ENCODE results near the gene AKNA.
A peak's percentile ranks its signal among the peaks of the same experiment; 100 is the strongest.

AKNA gene

DNA sequence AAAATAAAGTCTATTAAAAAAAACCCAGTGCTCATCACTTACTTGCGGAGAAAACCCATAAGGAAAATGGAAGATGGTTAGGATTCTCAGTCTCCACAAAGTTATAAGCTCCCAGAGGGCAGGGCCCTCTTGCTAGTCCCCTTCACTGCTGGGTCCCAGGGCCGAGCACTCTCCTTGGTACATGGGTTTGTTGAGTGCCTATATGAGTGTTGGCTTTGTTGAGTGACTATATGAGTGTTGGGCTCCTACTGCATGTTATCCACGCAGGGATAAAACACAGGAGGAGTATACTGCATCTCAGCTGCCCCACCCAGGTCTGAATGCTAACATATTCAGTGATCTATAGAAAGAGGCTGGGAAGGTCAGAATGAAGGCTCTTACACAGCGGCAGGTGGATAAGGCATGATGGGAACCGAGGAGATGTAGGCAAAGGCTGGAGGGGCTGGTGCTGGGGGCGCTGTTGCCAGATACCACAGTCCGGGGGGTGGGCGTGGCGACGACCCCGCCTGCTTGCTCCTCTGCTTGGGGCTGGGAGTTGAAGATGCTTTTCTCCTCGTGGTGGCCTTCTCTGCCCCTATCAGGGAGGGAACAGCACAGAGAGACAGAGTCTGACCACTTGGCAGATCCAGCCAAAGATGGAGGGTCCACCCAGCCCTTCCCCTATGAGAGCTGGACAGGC, 46.5 kb downstream of the AKNA start:
- no peak for DNase-seq (ENCODE audit: low spot score)
- Histone ChIP-seq H3K27ac (no peak overlapping the region), H3K4me3 (no peak overlapping the region)
- TF ChIP-seq, protein P1, sequence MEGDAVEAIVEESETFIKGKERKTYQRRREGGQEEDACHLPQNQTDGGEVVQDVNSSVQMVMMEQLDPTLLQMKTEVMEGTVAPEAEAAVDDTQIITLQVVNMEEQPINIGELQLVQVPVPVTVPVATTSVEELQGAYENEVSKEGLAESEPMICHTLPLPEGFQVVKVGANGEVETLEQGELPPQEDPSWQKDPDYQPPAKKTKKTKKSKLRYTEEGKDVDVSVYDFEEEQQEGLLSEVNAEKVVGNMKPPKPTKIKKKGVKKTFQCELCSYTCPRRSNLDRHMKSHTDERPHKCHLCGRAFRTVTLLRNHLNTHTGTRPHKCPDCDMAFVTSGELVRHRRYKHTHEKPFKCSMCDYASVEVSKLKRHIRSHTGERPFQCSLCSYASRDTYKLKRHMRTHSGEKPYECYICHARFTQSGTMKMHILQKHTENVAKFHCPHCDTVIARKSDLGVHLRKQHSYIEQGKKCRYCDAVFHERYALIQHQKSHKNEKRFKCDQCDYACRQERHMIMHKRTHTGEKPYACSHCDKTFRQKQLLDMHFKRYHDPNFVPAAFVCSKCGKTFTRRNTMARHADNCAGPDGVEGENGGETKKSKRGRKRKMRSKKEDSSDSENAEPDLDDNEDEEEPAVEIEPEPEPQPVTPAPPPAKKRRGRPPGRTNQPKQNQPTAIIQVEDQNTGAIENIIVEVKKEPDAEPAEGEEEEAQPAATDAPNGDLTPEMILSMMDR (IDR thresholded peaks at IDR 0.05): no peak

DNA sequence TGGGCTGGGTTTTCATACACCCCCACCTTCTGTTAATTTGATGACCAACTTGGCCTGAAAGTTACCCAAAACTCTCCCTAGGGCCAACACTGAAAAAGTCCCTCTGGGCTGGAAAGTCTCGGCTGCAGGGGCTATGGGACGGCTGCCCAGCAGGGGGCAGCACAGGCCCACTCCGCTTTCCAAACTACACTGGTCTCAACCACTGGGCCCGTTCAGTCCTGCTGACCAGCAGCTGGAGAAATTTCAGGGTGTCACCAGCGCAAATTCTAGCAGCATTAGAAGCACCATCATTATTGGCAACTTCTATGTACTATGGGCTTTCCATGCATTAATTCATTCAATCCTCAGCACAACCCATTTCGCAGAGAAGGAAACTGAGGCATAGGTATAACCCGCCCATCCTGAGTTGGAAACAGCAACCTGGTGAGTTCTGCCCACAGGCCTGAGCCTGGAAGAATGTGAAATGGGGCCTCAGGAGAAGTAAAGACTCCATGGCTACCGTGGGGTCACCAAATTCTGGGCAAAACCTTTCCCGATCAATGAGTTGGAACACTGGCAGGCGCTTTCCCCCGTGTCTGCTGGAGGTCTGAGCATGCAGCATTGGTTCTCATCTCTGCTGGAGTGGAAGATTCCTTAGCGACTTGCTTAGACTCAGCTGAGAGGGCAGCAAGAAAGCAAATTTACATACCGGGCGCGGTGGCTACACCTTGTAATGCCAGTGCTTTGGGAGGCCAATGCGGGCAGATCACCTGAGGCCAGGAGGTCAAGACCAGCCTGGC, 48.5 kb downstream of the AKNA start:
- TF ChIP-seq, protein P1 (IDR thresholded peaks at IDR 0.05): peak; percentile 77
- no peak for DNase-seq (ENCODE audit: low spot score)
- Histone ChIP-seq H3K4me3 (no peak overlapping the region), H3K27ac (no peak overlapping the region)

DNA sequence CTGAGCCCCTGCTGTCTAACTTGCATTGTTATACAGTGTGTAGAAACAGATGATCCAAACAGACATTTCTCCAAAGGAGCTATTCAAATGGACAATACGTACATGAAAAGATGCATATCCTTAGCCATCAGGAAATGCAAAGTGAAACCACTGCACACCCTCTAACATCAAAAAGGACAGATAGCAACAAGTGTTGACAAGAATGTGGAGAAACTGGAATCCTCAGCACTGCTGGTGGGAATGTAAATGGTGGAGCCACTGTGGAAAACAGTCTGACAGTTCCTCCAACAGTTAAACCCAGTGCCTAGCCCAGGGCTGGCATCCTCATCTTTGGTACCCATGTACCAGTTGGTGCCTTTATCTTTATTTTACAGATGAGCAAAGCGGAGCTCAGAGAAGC, 49.6 kb downstream of the AKNA start:
- Histone ChIP-seq H3K4me3 (no peak overlapping the region), H3K27ac (no peak overlapping the region)
- TF ChIP-seq, protein P1 (IDR thresholded peaks at IDR 0.05): no peak
- DNase-seq (ENCODE audit: low spot score): no peak

DNA sequence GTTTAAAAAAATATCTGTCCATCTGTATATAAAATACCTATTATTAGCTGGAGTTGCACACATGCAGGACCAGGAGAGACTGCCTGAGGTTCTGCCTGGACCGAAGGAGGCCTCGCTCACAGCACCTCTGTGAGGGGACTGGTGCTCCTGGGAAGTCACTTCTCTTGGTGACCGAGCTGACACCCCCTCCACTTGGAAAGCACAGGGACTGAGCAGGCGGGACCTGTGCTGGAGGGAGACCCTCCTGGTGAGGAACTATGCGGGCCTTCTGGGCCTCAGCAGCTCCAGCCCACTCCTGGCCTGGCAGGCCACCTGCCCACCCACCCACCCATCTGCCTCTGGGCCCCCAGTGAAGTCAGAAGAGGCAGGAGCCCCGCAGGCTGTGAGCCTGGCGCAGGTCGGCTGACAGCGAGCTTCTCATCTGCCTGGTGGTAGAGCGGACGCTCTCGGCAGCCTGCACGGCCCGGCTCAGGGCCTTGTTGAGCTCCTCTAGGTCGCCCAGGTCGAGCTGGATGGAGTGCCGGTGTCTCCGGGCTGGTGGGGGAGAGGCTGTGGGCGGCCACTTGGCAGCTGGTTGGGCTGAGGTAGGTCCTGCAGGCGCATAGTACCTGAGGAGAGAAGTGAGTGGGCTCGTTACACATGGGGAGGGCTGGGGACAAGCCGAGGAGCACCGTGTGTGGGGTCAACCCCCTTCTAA, 50.9 kb downstream of the AKNA start:
- TF ChIP-seq, protein P1 (IDR thresholded peaks at IDR 0.05): no peak
- DNase-seq (ENCODE audit: low spot score): no peak

DNA sequence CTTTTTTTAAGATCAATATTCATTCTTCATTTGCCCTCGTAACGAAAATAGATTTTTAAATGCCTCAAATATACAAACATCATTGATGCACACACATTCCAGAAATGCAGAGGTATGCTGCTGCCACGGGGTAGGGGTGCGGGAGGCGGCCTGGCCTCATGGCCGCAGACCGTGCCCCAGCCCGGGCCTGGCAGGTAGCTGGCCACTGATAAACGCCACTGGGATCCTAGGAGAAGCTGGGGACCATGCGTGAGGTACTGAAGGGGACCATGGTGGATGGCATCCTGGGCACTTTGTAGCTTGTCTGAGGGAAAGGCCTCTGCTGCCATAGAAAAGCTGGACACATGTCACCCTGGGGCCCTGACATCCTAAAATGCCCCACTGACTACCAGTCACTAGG, 51.6 kb downstream of the AKNA start:
- no peak for DNase-seq (ENCODE audit: low spot score)
- Histone ChIP-seq H3K4me3 (no peak overlapping the region), H3K27ac (no peak overlapping the region)
- TF ChIP-seq, protein P1 (IDR thresholded peaks at IDR 0.05): no peak

More for the DNA sequence above, 50.9 kb downstream of the AKNA start:
- Histone ChIP-seq H3K4me3 (no peak overlapping the region), H3K27ac (no peak overlapping the region)

DNA sequence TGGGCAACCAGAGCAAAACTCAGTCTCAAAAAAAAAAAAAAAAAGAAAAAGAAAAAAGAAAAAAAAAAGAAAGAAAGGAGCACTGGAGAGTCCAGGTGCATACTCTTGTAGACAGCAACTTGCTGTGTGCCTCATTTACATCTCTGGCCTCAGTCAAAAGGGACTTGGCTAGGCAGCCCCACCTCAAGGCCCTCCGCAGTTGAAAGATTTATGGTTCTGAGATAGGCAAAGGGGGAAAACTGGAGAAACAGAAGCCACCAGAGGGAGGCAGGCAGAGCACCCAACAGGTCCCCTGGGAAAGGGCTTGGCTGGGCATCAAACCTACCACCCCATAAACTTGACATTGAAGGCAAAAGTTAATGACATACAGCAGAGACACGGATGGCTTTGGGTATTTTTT, 52.0 kb downstream of the AKNA start:
- no peak for DNase-seq (ENCODE audit: low spot score)
- no peak overlapping the region for H3K27ac ChIP-seq
- TF ChIP-seq, protein P1 (IDR thresholded peaks at IDR 0.05): no peak
- no peak overlapping the region for H3K4me3 ChIP-seq

All from coronary artery (tissue), 2 donors.